Neural progenitor cell (in vitro differentiated cells): ENCODE measurements around the gene DTX4. TPM values are rescaled to one million over a fixed set of nuclear protein-coding genes. Genes with fewer than 3 reads are reported as not detected.

Experiments
- DNase-seq: peaks from one replicate; pipeline ENCODE4 v3.0.0-alpha.2; 2016; ENCODE audit warnings: low spot score
- H2AFZ ChIP-seq: fragments of 200-600 bp; sonication (generic); replicated peaks from 2 replicates; pipeline ENCODE4 v1.6.1; 2016; ENCODE audit warnings: antibody characterized with exemption
- H3F3A ChIP-seq: fragments of 200-600 bp; sonication (generic); 2 replicates; pipeline ENCODE4 v1.6.1; 2016; ENCODE audit warnings: antibody characterized with exemption, low read depth
- H3K27ac ChIP-seq: fragments of 200-600 bp; sonication (generic); 2 replicates; pipeline ENCODE4 v1.5.1; 2016; ENCODE audit warnings: mild to moderate bottlenecking
- H3K27me3 ChIP-seq: fragments of 200-600 bp; sonication (generic); 2 replicates; pipeline ENCODE4 v1.6.1; 2016; ENCODE audit warnings: mild to moderate bottlenecking, moderate library complexity
- H3K36me3 ChIP-seq: fragments of 200-600 bp; sonication (generic); 2 replicates; pipeline ENCODE4 v1.5.1; 2016
- H3K4me1 ChIP-seq: fragments of 200-600 bp; sonication (generic); 2 replicates; pipeline ENCODE4 v1.6.1; 2016; ENCODE audit warnings: mixed run types
- H3K4me2 ChIP-seq: fragments of 200-600 bp; sonication (generic); 2 replicates; pipeline ENCODE4 v1.6.1; 2016
- H3K4me3 ChIP-seq: fragments of 200-600 bp; sonication (generic); 2 replicates; pipeline ENCODE4 v1.5.1; 2016
- H3K79me2 ChIP-seq: fragments of 200-600 bp; sonication (generic); 2 replicates; pipeline ENCODE4 v1.6.1; 2016; ENCODE audit warnings: low read depth
- H3K9ac ChIP-seq: fragments of 200-600 bp; sonication (generic); 2 replicates; pipeline ENCODE4 v1.6.1; 2016
- H3K9me3 ChIP-seq: fragments of 200-600 bp; sonication (generic); 2 replicates; pipeline ENCODE4 v1.5.1; 2016; ENCODE audit warnings: low read depth
- H4K20me1 ChIP-seq: fragments of 200-600 bp; sonication (generic); 2 replicates; pipeline ENCODE4 v1.6.1; 2016; ENCODE audit warnings: low read depth
- H3K27ac Mint-ChIP-seq: 3 replicates; pipeline ENCODE4 v1.8.0; 2021; ENCODE audit warnings: mixed read lengths
- H3K27me3 Mint-ChIP-seq: 2 replicates; pipeline ENCODE4 v1.8.0; 2022; ENCODE audit warnings: low read depth, mild to moderate bottlenecking, inconsistent platforms, moderate library complexity, mixed read lengths; ENCODE audit not compliant: insufficient read depth
- H3K36me3 Mint-ChIP-seq: 3 replicates; pipeline ENCODE4 v1.8.0; 2021; ENCODE audit warnings: mixed read lengths
- H3K4me1 Mint-ChIP-seq: 3 replicates; pipeline ENCODE4 v1.8.0; 2021; ENCODE audit warnings: mixed read lengths
- H3K4me3 Mint-ChIP-seq: 3 replicates; pipeline ENCODE4 v1.8.0; 2021; ENCODE audit warnings: mild to moderate bottlenecking, moderate library complexity, mixed read lengths
- H3K9me3 Mint-ChIP-seq: 3 replicates; pipeline ENCODE4 v1.8.0; 2020; ENCODE audit warnings: mixed read lengths
- CTCF ChIP-seq: fragments of 200-600 bp; sonication (generic); IDR thresholded peaks from 2 replicates; pipeline ENCODE4 v1.5.1; 2017; ENCODE audit warnings: antibody characterized with exemption, mild to moderate bottlenecking
- EZH2 ChIP-seq: fragments of 200-600 bp; sonication (generic); IDR thresholded peaks from 2 replicates; pipeline ENCODE4 v1.6.1; 2017; ENCODE audit warnings: antibody characterized with exemption, mild to moderate bottlenecking, moderate library complexity
- EZH2phosphoT487 ChIP-seq: fragments of 200-600 bp; sonication (generic); IDR thresholded peaks from 2 replicates; pipeline ENCODE4 v1.6.1; 2017; ENCODE audit warnings: antibody characterized with exemption
- total RNA-seq: library from RNA; depleted of rRNA; stranded (reverse); fragments of >200 nt; gene quantifications from 2 replicates; pipeline ENCODE4 v1.2.3, GENCODE V29; 2015; ENCODE audit warnings: low replicate concordance

The DTX4 gene
- total RNA-seq, 1 donor from 2014 or later: 16.9 TPM

- Mint-ChIP-seq H3K9me3 (no peaks in the 10 kb centered on the region), H3K27me3 (peaks cover 5% of the 10 kb centered on the region), H3K4me3 (peak overlapping the region; percentile 96), H3K27ac (no peak overlapping the region), H3K4me1 (peaks cover 41% of the 10 kb centered on the region), H3K36me3 (peaks cover 5% of the 10 kb centered on the region)
- H3F3A ChIP-seq: peaks cover 27% of the 10 kb centered on the region
- H3K36me3 ChIP-seq: no peaks in the 10 kb centered on the region
- no peak overlapping the region for H3K27ac ChIP-seq
- H3K9ac ChIP-seq: no peak overlapping the region
- H3K9me3 ChIP-seq: no peaks in the 10 kb centered on the region
- H3K4me3 ChIP-seq: peak overlapping the region; percentile 53
- H4K20me1 ChIP-seq: no peaks in the 10 kb centered on the region
- no peaks in the 10 kb centered on the region for H3K79me2 ChIP-seq
- DNase-seq: no peak
- H3K27me3 ChIP-seq: peaks cover 24% of the 10 kb centered on the region
- no peak for TF ChIP-seq EZH2phosphoT487
- TF ChIP-seq EZH2: no peak
- TF ChIP-seq CTCF: no peak
- H2AFZ ChIP-seq: peak overlapping the region; percentile 85
- peaks cover 15% of the 10 kb centered on the region for H3K4me1 ChIP-seq
- H3K4me2 ChIP-seq: peak overlapping the region; percentile 72
These were observed 30.1 kb upstream of the DTX4 start for GRCh38 chr11:59141673-59142460.

GRCh38 chr11:59142530-59143507 lies 29.1 kb upstream of the DTX4 start, which contains the start of gene FAM111A:
Gene FAM111A (plus strand): TSS chr11:59142856. CDS start chr11:59148873, 6,017 bp downstream.
- peak within 1 kb of the TSS; percentile 96 for H3K4me3 Mint-ChIP-seq
- TF ChIP-seq CTCF (peak; percentile 53), EZH2phosphoT487 (no peak), EZH2 (no peak)

GRCh38 chr11:59144096-59144495 lies 27.8 kb upstream of the DTX4 start:
- H3K36me3 Mint-ChIP-seq: peaks cover 7% of the 10 kb centered on the region
- peak overlapping the region; percentile 96 for H3K4me3 Mint-ChIP-seq
- H3K27ac Mint-ChIP-seq: no peak overlapping the region
- Histone ChIP-seq H3K27me3 (peaks cover 24% of the 10 kb centered on the region), H3F3A (peaks cover 27% of the 10 kb centered on the region), H4K20me1 (no peaks in the 10 kb centered on the region), H3K9ac (no peak overlapping the region), H3K4me2 (peak overlapping the region; percentile 76), H3K36me3 (no peaks in the 10 kb centered on the region), H3K4me1 (peaks cover 15% of the 10 kb centered on the region), H3K27ac (no peak overlapping the region), H2AFZ (peak overlapping the region; percentile 78), H3K9me3 (no peaks in the 10 kb centered on the region), H3K4me3 (peak overlapping the region; percentile 44), H3K79me2 (no peaks in the 10 kb centered on the region)
- peaks cover 2% of the 10 kb centered on the region for H3K27me3 Mint-ChIP-seq
- TF ChIP-seq CTCF (no peak), EZH2 (no peak), EZH2phosphoT487 (no peak)
- H3K9me3 Mint-ChIP-seq: no peaks in the 10 kb centered on the region
- DNase-seq: no peak
- peaks cover 30% of the 10 kb centered on the region for H3K4me1 Mint-ChIP-seq

More at GRCh38 chr11:59142530-59143507, 29.1 kb upstream of the DTX4 start, which contains the start of gene FAM111A:
- H3K27ac Mint-ChIP-seq: peak within 1 kb of the TSS; percentile 86
- no peak within 1 kb of the TSS for H3K27ac ChIP-seq
- no peaks in the 10 kb centered on the region for H3K79me2 ChIP-seq
- no peaks in the 10 kb centered on the region for H3K9me3 ChIP-seq
- no peaks in the 10 kb centered on the region for H4K20me1 ChIP-seq
- H3K4me1 ChIP-seq: peaks cover 15% of the 10 kb centered on the region
- H3K4me1 Mint-ChIP-seq: peaks cover 38% of the 10 kb centered on the region
- H3K36me3 Mint-ChIP-seq: peaks cover 4% of the 10 kb centered on the region
- peaks cover 24% of the 10 kb centered on the region for H3K27me3 ChIP-seq
- DNase-seq: peak; percentile 84
- peak within 1 kb of the TSS; percentile 72 for H3K4me2 ChIP-seq
- peak within 1 kb of the TSS; percentile 53 for H3K4me3 ChIP-seq
- H3F3A ChIP-seq: peaks cover 27% of the 10 kb centered on the region
- H3K9ac ChIP-seq: no peak within 1 kb of the TSS
- H2AFZ ChIP-seq: peak within 1 kb of the TSS; percentile 85
- peaks cover 2% of the 10 kb centered on the region for H3K27me3 Mint-ChIP-seq
- no peaks in the 10 kb centered on the region for H3K9me3 Mint-ChIP-seq
- no peaks in the 10 kb centered on the region for H3K36me3 ChIP-seq
